Nephron (organoid): ENCODE data around the gene MAP1LC3A.
A peak's percentile ranks its signal among the peaks of the same experiment; 100 is the strongest.

Experiments used
- H3K27ac Mint-ChIP-seq, 3 experiments: 2 replicates each; pipeline ENCODE4 v1.8.0; 2020; ENCODE audit warnings: mixed read lengths in 3 of 3, mild to moderate bottlenecking in 2 of 3, moderate library complexity in 1 of 3
- H3K27me3 Mint-ChIP-seq: 2 replicates; pipeline ENCODE4 v1.8.0; 2021; ENCODE audit warnings: low read depth, mild to moderate bottlenecking, moderate library complexity, mixed read lengths
- H3K36me3 Mint-ChIP-seq: 2 replicates; pipeline ENCODE4 v1.8.0; 2020; ENCODE audit warnings: low read depth, mixed read lengths
- H3K4me1 Mint-ChIP-seq: 2 replicates; pipeline ENCODE4 v1.8.0; 2020; ENCODE audit warnings: mixed read lengths
- H3K4me3 Mint-ChIP-seq, 3 experiments: 2 replicates each; pipeline ENCODE4 v1.8.0; 2020; ENCODE audit warnings: mild to moderate bottlenecking in 3 of 3, mixed read lengths in 3 of 3, moderate library complexity in 2 of 3
- H3K9me3 Mint-ChIP-seq: 2 replicates; pipeline ENCODE4 v1.8.0; 2020; ENCODE audit warnings: mixed read lengths
- CTCF ChIP-seq, 3 experiments: fragments of 200-600 bp; sonication (generic); IDR thresholded peaks; one replicate each; pipeline ENCODE4 v1.5.0; 2021; ENCODE audit warnings: antibody characterized with exemption in 3 of 3; ENCODE audit not compliant: unreplicated experiment in 3 of 3

Gene MAP1LC3A

DNA sequence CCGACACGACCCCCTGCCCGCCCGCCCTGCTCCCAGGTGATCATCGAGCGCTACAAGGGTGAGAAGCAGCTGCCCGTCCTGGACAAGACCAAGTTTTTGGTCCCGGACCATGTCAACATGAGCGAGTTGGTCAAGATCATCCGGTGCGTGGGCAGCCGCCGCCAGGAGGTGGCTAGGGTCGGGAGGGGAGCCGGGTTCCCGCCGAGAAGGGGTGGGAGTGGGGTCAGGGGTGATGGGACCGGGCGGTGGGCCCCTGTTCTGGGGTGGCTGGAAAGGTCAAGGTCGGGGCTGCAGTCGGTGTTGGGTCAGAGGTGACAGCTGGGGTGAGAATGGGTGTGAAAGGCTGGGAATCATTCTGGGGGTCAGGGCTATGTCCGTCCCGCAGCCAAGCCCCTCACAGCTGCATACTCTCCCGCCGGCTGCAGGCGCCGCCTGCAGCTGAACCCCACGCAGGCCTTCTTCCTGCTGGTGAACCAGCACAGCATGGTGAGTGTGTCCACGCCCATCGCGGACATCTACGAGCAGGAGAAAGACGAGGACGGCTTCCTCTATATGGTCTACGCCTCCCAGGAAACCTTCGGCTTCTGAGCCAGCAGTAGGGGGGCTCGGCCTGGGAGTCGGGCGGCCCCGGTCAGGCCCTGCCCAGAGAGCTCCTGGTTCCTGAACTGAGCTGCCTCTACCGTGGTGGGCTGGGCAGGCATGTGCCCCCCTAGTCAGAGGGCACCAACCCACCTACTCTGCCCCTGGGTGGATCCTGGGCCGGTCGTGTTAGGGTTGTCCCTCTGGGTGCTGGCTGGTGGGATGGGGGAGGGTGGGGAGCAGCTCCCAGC, 1.0 kb downstream of the MAP1LC3A start:
- H3K4me1 Mint-ChIP-seq, result peaks cover 6% of the 10 kb centered on the region
- no peaks in the 10 kb centered on the region for H3K9me3 Mint-ChIP-seq
- no peaks in the 10 kb centered on the region for H3K36me3 Mint-ChIP-seq
- peak overlapping the region in 2 of 3 experiments; percentile 44 to 88 for H3K27ac Mint-ChIP-seq
- peak overlapping the region; percentile 76 to 88 (median 87) for H3K4me3 Mint-ChIP-seq
- no peak for TF ChIP-seq CTCF (IDR thresholded peaks at IDR 0.05; ENCODE audit: unreplicated experiment in 3 of 3)
- H3K27me3 Mint-ChIP-seq, result no peaks in the 10 kb centered on the region

GRCh38 chr20:34560141-34560523, 1.6 kb downstream of the MAP1LC3A start:
- H3K36me3 Mint-ChIP-seq, result no peaks in the 10 kb centered on the region
- H3K4me1 Mint-ChIP-seq, result peaks cover 6% of the 10 kb centered on the region

DNA sequence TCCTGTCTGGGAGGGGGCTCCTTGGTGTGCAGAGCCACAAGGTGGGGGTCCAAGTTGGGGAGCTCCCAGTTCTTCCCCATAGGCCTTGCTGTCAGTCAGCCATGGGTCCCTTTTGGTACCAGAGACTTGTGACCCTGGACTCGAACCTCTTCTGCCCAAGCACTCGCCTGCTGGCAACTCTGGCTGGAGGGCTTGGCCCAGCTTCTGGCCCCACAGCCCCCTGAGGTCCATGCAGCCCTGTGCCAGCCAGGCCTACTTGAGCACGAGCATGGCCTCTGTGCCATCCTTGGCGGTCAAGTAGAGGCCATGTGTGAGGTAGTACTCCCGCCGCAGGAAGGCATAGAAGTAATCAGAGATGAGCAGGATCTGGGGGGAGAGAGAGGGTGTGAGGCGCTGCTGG, 2.1 kb downstream of the MAP1LC3A start:
- Mint-ChIP-seq H3K4me3 (peak overlapping the region in 2 of 3 experiments; percentile 76 to 88), H3K27me3 (no peaks in the 10 kb centered on the region), H3K4me1 (peaks cover 6% of the 10 kb centered on the region), H3K36me3 (peaks cover 2% of the 10 kb centered on the region), H3K27ac (peak overlapping the region in 1 of 3 experiments; percentile 82), H3K9me3 (no peaks in the 10 kb centered on the region)
- no peak for TF ChIP-seq CTCF (IDR thresholded peaks at IDR 0.05; ENCODE audit: unreplicated experiment in 3 of 3)

More at GRCh38 chr20:34560141-34560523, 1.6 kb downstream of the MAP1LC3A start:
- no peaks in the 10 kb centered on the region for H3K9me3 Mint-ChIP-seq
- peak overlapping the region in 1 of 3 experiments; percentile 82 for H3K27ac Mint-ChIP-seq
- no peak for TF ChIP-seq CTCF (IDR thresholded peaks at IDR 0.05; ENCODE audit: unreplicated experiment in 3 of 3)
- peak overlapping the region; percentile 76 to 88 (median 87) for H3K4me3 Mint-ChIP-seq
- H3K27me3 Mint-ChIP-seq, result no peaks in the 10 kb centered on the region

DNA sequence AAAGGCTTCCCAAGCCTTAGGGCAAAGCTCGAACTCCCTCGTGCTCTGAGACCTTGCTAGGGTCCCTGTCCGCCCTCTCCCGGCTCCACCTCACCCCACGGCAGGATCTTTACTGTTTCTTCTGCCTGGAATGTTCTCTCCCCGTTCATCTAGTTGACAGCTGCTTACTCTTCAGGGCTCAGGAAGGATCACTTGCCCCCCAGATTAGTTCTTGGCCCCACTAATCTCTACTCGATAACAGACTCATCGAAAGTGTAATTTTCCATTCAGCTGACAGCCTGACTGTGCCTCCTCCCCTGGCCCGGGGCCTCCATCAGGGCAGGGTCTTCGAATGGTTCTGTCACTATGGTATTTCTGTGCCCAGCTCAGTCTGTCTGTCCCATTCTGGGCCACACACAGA, 3.1 kb downstream of the MAP1LC3A start:
- TF ChIP-seq CTCF (IDR thresholded peaks at IDR 0.05; ENCODE audit: unreplicated experiment in 3 of 3), result no peak
- peak overlapping the region; percentile 54 to 77 (median 76) for H3K4me3 Mint-ChIP-seq
- no peaks in the 10 kb centered on the region for H3K9me3 Mint-ChIP-seq
- peak overlapping the region in 1 of 3 experiments; percentile 6 for H3K27ac Mint-ChIP-seq
- peaks cover 6% of the 10 kb centered on the region for H3K4me1 Mint-ChIP-seq
- H3K27me3 Mint-ChIP-seq, result no peaks in the 10 kb centered on the region
- peaks cover 3% of the 10 kb centered on the region for H3K36me3 Mint-ChIP-seq

GRCh38 chr20:34562641-34563040, 4.1 kb downstream of the MAP1LC3A start:
- Mint-ChIP-seq H3K36me3 (peaks cover 6% of the 10 kb centered on the region), H3K27ac (no peak overlapping the region), H3K4me1 (peaks cover 6% of the 10 kb centered on the region), H3K9me3 (no peaks in the 10 kb centered on the region), H3K27me3 (no peaks in the 10 kb centered on the region), H3K4me3 (no peak overlapping the region)
- TF ChIP-seq CTCF (IDR thresholded peaks at IDR 0.05; ENCODE audit: unreplicated experiment in 3 of 3), result no peak

DNA sequence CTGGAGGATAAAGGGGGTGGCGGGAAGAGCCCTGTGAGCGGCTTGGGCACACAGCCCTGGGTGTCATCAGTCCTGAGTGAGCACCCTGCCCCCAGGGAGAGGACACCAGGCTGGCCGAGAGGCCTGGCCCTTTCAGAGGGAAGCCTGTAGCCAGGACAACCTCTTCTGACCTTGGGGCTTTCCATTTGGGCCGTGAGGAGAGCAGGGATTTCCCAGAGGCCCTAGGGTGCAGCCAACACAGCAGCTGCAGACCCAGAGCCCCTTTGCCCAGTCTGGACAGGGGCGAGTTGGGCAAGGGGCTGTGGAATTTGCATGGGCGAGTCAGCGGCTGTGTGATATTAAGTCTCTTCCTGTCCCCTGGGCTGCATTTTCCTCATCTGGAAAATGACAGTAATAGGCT, 6.3 kb downstream of the MAP1LC3A start:
- H3K9me3 Mint-ChIP-seq, result no peaks in the 10 kb centered on the region
- H3K27me3 Mint-ChIP-seq, result no peaks in the 10 kb centered on the region
- no peaks in the 10 kb centered on the region for H3K4me1 Mint-ChIP-seq
- H3K4me3 Mint-ChIP-seq, result no peak overlapping the region
- H3K27ac Mint-ChIP-seq, result no peak overlapping the region
- TF ChIP-seq CTCF (IDR thresholded peaks at IDR 0.05; ENCODE audit: unreplicated experiment in 3 of 3), result no peak
- peaks cover 7% of the 10 kb centered on the region for H3K36me3 Mint-ChIP-seq
